AG09319 (cell line): Measurements from ENCODE around the gene CELF2.

Experiments
- DNase-seq: peaks from one replicate; pipeline ENCODE4 v3.0.0-alpha.2; 2010; ENCODE audit warnings: low read depth; ENCODE audit errors: extremely low read depth
- TF ChIP-seq, protein P1 (sequence below): IDR thresholded peaks from 2 replicates; pipeline ENCODE4 v1.5.1; 2011; ENCODE audit warnings: low read depth, mild to moderate bottlenecking, inconsistent platforms, low read length, moderate library complexity

Gene CELF2

DNA sequence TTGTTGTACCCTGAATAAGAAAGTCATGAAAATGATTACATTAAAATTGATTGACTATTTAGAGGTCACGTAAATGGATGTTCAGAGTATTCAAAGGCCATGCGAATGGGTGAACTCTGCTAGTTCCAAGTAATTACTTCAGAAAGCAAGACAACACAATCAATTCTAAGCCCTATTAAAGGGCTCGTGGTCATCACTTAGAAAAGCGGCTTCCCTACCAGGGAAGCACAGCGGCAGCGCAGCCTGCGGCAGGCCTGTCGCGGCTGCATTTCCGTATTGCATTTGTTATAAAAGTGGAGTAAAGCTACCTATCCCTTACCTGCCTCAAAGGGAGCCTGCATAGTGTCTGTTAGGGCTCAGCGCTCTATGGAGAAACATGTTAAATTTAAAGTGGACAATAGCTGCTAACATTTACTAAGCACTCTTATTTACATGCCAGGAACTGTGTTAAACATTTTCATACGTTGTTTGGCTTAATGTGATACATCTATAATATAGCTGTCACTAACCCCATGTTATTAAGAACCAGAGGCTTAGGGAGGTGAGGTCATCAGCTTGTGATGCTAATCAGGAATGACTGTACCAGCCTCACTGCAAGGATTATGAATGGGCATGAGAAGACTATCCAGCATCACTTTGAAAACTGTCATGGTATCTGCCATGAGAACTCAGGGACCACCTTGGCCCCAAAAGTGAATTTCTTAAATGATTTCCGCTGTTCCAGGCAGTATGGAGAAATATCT lies 187.5 kb downstream of the CELF2 start:
- TF ChIP-seq, protein P1, sequence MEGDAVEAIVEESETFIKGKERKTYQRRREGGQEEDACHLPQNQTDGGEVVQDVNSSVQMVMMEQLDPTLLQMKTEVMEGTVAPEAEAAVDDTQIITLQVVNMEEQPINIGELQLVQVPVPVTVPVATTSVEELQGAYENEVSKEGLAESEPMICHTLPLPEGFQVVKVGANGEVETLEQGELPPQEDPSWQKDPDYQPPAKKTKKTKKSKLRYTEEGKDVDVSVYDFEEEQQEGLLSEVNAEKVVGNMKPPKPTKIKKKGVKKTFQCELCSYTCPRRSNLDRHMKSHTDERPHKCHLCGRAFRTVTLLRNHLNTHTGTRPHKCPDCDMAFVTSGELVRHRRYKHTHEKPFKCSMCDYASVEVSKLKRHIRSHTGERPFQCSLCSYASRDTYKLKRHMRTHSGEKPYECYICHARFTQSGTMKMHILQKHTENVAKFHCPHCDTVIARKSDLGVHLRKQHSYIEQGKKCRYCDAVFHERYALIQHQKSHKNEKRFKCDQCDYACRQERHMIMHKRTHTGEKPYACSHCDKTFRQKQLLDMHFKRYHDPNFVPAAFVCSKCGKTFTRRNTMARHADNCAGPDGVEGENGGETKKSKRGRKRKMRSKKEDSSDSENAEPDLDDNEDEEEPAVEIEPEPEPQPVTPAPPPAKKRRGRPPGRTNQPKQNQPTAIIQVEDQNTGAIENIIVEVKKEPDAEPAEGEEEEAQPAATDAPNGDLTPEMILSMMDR, result no peak
- DNase-seq, result no peak

DNA sequence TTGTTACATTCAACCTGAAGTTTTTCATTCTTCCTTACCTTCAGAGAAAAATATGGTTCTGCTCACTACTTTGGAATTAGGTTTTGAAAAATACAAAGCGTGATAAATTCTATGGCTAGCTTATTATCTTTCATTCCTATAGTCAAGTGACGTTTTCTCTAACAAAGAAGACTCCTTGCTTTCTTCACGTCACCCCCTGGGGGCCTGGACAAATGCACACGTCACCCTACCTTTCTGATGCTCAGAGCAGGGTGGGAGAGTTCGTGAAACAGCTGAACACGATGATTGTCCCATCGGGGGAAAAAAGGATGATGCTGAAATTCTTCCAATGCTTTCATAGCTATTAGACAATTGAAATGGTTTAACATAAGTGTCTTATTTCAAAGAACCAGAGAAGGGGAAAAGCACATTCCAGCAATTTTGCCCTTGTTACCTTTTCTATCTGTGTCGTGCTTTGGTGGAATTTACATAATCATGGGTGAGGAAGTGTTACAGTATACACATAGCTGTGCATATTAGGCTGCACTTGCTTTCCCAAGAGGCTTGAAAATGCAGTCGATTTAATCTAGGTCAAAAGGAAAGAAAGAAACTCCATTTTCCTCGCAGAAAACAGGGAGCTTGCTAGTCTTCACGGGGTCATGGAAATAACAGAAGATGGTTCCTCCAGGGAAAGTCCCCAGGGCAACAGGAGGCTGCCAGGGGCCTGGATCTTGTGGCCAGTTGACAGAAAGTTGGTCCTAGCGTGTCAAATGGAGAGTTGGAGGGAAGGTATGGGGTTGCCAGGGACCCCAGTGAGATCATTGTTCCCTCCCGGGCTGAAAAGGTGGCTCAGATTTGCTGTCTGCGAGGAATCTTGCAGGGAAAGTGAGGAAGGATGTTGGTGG lies 189.2 kb downstream of the CELF2 start:
- TF ChIP-seq, protein P1, result no peak
- DNase-seq, result no peak

DNA sequence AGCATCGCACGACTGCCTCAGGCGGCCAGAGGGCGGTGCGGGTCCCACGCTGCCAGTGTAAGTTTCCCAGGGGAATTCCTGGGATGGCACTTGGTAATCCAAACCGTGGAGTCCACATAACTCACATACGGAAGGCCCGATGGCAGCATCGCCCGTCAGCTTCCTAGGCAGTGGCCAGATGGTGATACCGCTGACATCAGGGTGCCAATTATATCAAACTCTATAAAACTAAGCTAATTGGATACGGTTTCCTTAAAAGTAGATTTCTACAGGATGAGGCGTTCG lies 189.8 kb downstream of the CELF2 start:
- no peak for DNase-seq
- TF ChIP-seq, protein P1, result no peak

DNA sequence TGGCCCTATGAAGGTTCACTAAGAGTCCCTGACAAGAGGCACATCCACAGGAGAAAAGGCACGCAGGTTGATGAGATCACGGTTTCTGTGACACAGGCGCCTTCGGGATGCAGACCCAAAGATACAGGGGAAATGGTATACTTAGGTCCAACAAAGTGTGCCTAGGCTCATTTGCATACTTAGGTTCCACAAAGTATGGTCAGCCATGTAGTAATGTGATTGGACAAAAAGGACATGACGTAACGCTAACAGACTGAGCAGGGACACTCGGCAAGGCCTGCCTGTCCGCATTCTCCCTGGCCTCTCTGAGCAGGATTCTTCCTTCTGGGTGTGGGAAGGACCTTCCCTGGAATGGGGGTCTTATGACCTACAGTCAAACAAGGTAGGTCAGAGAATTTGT lies 190.6 kb downstream of the CELF2 start:
- DNase-seq, result no peak
- TF ChIP-seq, protein P1, result no peak

DNA sequence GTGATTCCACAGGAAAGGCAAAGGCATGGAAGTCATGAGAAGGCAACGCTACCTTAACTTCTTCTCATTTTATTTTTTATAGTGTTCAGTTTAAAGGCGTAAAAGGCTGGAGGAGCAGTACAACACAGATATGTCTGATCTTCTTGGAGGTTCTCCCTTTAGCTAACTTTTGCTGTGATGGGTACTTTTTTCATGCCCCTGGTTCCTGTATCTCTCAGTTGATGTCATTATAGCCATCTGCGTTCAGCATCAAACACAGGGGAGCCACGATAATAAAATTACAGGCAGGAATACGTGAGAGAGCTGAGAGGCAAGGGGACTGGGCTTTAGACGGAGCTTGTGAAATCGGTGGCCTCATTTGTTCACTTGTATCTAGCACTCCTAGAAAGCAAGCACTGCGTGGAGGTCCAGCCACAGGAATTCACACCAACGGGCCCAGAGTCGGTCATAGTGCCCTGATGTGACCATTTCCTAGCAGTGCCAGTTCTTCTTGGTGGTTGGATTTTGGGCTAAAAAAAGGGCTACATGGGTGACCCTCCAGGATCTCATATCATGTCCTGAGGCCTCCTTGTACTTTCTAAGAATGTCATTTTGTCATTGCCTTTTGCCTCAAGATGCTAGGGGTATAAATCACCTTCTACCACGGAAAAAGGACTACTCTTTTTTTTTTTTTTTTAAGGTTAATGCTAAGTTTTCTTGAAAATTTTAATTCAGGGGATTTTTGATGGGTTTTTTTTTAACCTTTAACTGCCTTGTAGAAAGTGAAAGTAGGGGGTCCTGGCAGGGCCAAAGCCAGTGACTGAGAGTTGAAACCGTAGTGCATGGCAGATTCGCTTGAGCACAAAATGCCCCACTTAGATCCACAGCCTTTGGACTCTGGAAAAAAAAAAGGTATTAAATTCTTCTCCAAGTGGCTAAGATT lies 191.5 kb downstream of the CELF2 start:
- TF ChIP-seq, protein P1, result no peak
- no peak for DNase-seq

DNA sequence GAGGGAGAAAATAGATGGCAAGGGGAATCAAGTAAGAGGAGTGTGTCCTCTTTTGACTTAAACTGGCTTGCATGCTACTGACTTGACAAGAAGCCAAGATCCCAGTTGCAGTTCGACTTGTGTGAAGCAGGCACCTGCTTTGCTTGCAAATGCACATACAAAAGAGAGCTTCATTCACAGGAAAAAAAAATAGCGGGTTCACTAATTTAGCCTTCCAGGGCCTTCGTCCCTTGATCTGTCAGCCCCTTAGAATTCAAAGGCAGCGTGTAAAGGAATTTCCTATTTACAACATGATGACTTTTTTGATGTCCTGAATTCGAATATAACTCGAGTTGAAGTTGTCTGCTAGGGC lies 192.1 kb downstream of the CELF2 start:
- DNase-seq, result no peak
- TF ChIP-seq, protein P1, result no peak
